Muscle layer of duodenum (tissue), 2 donors: ENCODE measurements around the gene RSAD2.
"Not testable (repeated sequence)": the region's sequence is repeated elsewhere in the genome, so short reads cannot be mapped to it uniquely, and the experiment has no call there.

Source experiments
- H3K27ac ChIP-seq: one replicate; pipeline ENCODE4 v1.7.0; 2013; ENCODE audit warnings: mild to moderate bottlenecking, low read length
- H3K27me3 ChIP-seq: one replicate; pipeline ENCODE4 v1.7.0; 2013; ENCODE audit warnings: low read depth, mild to moderate bottlenecking, control low read depth, low read length
- H3K36me3 ChIP-seq, 2 donors: one replicate each; pipeline ENCODE4 v1.7.0; 2013; ENCODE audit warnings: low read length in 2 of 2, control low read depth in 1 of 2, mild to moderate bottlenecking in 1 of 2; ENCODE audit not compliant: insufficient read depth in 2 of 2, control insufficient read depth in 1 of 2
- H3K4me1 ChIP-seq, 2 donors: one replicate each; pipeline ENCODE4 v1.7.0; 2013; ENCODE audit warnings: low read length in 2 of 2, mild to moderate bottlenecking in 2 of 2, control low read depth in 1 of 2, moderate library complexity in 1 of 2; ENCODE audit not compliant: insufficient read depth in 2 of 2, control insufficient read depth in 1 of 2
- H3K4me3 ChIP-seq, 2 donors: one replicate each; pipeline ENCODE4 v1.7.0; 2013; ENCODE audit warnings: low read length in 2 of 2, low read depth in 1 of 2, mild to moderate bottlenecking in 1 of 2
- H3K9me3 ChIP-seq, 2 donors: one replicate each; pipeline ENCODE4 v1.7.0; 2013; ENCODE audit warnings: low read length in 2 of 2, control low read depth in 1 of 2, mild to moderate bottlenecking in 1 of 2; ENCODE audit not compliant: control insufficient read depth in 1 of 2
- donor health status: healthy.

The RSAD2 gene

GRCh38 chr2:6881516-6881915 lies 3.9 kb downstream of the RSAD2 start:
- no peak overlapping the region for H3K27ac ChIP-seq
- H3K9me3 ChIP-seq, result no peaks in the 10 kb centered on the region
- H3K4me1 ChIP-seq, result peaks cover 0 to 13% of the 10 kb centered on the region in 2 donors
- no peaks in the 10 kb centered on the region for H3K36me3 ChIP-seq
- H3K4me3 ChIP-seq, result no peak overlapping the region
- H3K27me3 ChIP-seq, result no peaks in the 10 kb centered on the region

GRCh38 chr2:6883448-6884122 lies 6.0 kb downstream of the RSAD2 start:
- no peak overlapping the region for H3K4me3 ChIP-seq
- peaks cover 0 to 3% of the 10 kb centered on the region in 2 donors for H3K36me3 ChIP-seq
- no peak overlapping the region for H3K27ac ChIP-seq
- no peaks in the 10 kb centered on the region for H3K9me3 ChIP-seq
- H3K4me1 ChIP-seq, result no peaks in the 10 kb centered on the region
- no peaks in the 10 kb centered on the region for H3K27me3 ChIP-seq

DNA sequence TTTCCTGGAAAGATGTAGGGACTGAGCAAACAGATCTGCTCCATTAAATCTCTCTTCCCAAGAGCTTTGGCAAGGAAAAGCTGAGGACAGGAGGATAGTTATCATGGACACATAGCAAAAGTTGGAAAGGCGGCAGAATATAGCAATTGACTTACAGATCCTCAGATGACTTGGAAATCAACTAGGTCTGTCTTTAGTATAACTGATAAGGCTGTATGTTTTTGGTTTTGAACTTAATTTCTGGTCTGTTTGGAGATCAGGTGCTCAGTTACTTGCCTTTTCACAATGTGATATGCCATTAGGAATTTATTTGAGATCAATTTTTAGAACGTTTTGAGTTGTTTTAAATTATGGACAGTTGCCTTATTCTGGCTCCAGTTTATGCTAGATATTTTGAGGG lies 8.0 kb downstream of the RSAD2 start:
- Histone ChIP-seq H3K36me3 (peaks cover 0 to 3% of the 10 kb centered on the region in 2 donors), H3K9me3 (no peaks in the 10 kb centered on the region)

GRCh38 chr2:6885968-6886367 lies 8.4 kb downstream of the RSAD2 start:
- Histone ChIP-seq H3K4me3 (no peak overlapping the region), H3K9me3 (no peaks in the 10 kb centered on the region), H3K4me1 (no peaks in the 10 kb centered on the region), H3K27ac (no peak overlapping the region), H3K36me3 (peaks cover 0 to 3% of the 10 kb centered on the region in 2 donors), H3K27me3 (no peaks in the 10 kb centered on the region)

More for the DNA sequence above, 8.0 kb downstream of the RSAD2 start:
- Histone ChIP-seq H3K27me3 (no peaks in the 10 kb centered on the region), H3K4me3 (no peak overlapping the region), H3K27ac (no peak overlapping the region), H3K4me1 (no peaks in the 10 kb centered on the region)

DNA sequence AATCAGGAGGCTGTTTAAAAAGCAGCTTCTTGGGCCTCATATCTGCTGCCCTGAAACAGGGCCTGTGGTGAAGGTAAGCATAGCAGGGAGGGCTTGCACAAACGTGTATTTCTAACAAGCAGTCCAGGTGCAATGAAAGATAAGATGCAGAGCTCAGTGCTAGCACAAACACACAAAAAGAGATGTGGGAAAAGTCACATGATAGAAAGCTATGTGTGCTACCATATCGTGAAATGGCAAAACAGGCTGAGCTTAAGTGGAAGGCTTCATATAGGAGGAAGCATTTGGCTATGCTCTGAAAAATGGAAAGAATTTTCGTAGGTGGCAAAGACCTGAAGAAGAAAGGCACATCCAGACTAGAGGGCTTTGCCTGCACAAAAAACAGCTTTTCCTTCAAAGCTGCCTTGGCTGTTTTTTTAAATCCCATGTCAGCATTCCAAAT lies 10.2 kb downstream of the RSAD2 start:
- Histone ChIP-seq H3K4me1 (no peaks in the 10 kb centered on the region), H3K27me3 (no peaks in the 10 kb centered on the region), H3K36me3 (peaks cover 0 to 3% of the 10 kb centered on the region in 2 donors), H3K27ac (no peak overlapping the region), H3K9me3 (no peaks in the 10 kb centered on the region), H3K4me3 (no peak overlapping the region)

- H3K9me3 ChIP-seq, result no peaks in the 10 kb centered on the region
- no peaks in the 10 kb centered on the region for H3K4me1 ChIP-seq
- peaks cover 0 to 3% of the 10 kb centered on the region in 2 donors for H3K36me3 ChIP-seq
- H3K4me3 ChIP-seq, result no peak overlapping the region
- no peaks in the 10 kb centered on the region for H3K27me3 ChIP-seq
- H3K27ac ChIP-seq, result no peak overlapping the region
Observed at GRCh38 chr2:6888724-6889123, 11.1 kb downstream of the RSAD2 start.

DNA sequence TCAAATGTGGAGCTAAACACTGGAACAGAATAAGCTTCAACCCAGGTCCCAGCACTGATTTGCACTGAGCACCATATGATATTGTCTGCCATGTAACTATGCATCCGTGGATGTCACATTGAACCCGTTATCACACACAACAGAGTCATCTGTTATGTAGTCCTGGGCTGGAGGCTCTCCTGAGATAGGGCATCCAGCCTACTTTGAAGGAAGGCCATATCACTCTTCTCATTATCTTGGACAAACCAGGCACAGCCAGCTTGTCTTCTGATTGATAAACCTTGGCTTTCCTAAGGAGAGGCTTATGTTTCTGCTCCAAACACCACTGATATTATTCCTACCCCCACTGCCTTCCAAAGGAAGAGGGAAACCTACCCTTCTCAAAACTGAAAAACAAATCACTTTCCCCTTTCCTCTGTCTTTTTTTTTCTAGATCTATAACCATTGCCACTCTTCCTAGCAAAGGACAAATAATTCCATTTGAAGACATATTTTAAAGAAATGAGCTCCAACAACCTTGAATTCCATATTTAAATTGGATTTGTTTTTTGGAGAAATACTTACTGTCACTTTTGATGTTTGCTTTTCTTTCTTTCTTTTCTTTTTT lies 16.4 kb downstream of the RSAD2 start:
- H3K9me3 ChIP-seq, result no peaks in the 10 kb centered on the region
- H3K27me3 ChIP-seq, result no peaks in the 10 kb centered on the region
- H3K4me3 ChIP-seq, result no peak overlapping the region
- no peak overlapping the region for H3K27ac ChIP-seq
- no peaks in the 10 kb centered on the region for H3K36me3 ChIP-seq
- no peaks in the 10 kb centered on the region for H3K4me1 ChIP-seq

DNA sequence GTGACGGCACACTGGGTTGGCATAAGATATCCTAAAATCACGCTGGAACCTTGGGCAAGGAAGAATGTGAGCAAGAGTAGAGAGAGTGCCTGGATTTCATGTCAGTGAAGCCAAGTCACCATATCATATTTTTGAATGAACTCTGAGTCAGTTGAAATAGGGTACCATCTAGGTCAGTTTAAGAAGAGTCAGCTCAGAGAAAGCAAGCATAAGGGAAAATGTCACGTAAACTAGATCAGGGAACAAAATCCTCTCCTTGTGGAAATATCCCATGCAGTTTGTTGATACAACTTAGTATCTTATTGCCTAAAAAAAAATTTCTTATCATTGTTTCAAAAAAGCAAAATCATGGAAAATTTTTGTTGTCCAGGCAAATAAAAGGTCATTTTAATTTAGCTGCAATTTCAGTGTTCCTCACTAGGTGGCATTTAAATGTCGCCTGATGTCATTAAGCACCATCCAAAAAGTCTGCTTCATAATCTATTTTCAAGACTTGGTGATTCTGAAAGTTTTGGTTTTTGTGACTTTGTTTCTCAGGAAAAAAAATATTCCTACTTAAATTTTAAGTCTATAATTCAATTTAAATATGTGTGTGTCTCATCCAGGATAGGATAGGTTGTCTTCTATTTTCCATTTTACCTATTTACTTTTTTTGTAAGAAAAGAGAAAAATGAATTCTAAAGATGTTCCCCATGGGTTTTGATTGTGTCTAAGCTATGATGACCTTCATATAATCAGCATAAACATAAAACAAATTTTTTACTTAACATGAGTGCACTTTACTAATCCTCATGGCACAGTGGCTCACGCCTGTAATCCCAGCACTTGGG lies 19.6 kb downstream of the RSAD2 start:
- H3K4me1 ChIP-seq, result no peaks in the 10 kb centered on the region
- no peaks in the 10 kb centered on the region for H3K36me3 ChIP-seq
- H3K9me3 ChIP-seq, result no peaks in the 10 kb centered on the region
- H3K27ac ChIP-seq, result no peak overlapping the region
- no peak overlapping the region for H3K4me3 ChIP-seq
- no peaks in the 10 kb centered on the region for H3K27me3 ChIP-seq

GRCh38 chr2:6902581-6902980 lies 25.0 kb downstream of the RSAD2 start:
- not testable (repeated sequence) for H3K4me1 ChIP-seq, H3K9me3 ChIP-seq, H3K27ac ChIP-seq, H3K36me3 ChIP-seq, H3K4me3 ChIP-seq, H3K27me3 ChIP-seq

GRCh38 chr2:6905668-6906067 lies 28.1 kb downstream of the RSAD2 start:
- H3K4me1 ChIP-seq, result no peaks in the 10 kb centered on the region
- no peak overlapping the region for H3K4me3 ChIP-seq
- no peaks in the 10 kb centered on the region for H3K27me3 ChIP-seq
- H3K36me3 ChIP-seq, result no peaks in the 10 kb centered on the region
- H3K27ac ChIP-seq, result no peak overlapping the region
- no peaks in the 10 kb centered on the region for H3K9me3 ChIP-seq

- Histone ChIP-seq H3K9me3 (no peaks in the 10 kb centered on the region), H3K27ac (no peak overlapping the region), H3K4me3 (no peak overlapping the region), H3K4me1 (no peaks in the 10 kb centered on the region), H3K27me3 (no peaks in the 10 kb centered on the region), H3K36me3 (no peaks in the 10 kb centered on the region)
Observed at GRCh38 chr2:6906165-6906741, 28.7 kb downstream of the RSAD2 start.
